Breast epithelium (tissue), 3 donors: ENCODE results near the gene DPYD.

Experiments
- CTCF ChIP-seq, 3 donors: fragments of 450-650 bp; IDR thresholded peaks; one replicate each; pipeline ENCODE4 v1.5.1; 2016 to 2017; ENCODE audit warnings: antibody characterized with exemption in 3 of 3, mild to moderate bottlenecking in 3 of 3, moderate library complexity in 3 of 3
- POLR2A ChIP-seq: fragments of 450-650 bp; IDR thresholded peaks from one replicate; pipeline ENCODE4 v1.6.1; 2016; ENCODE audit warnings: antibody characterized with exemption, mild to moderate bottlenecking, moderate library complexity
- POLR2AphosphoS5 ChIP-seq, 3 donors: sonication (generic); formaldehyde crosslinking; IDR thresholded peaks; one replicate each; pipeline ENCODE4 v1.6.1; 2017; ENCODE audit warnings: antibody characterized with exemption in 3 of 3

- TF ChIP-seq CTCF (IDR thresholded peaks at IDR 0.05) (no peak), POLR2A (no peak), POLR2AphosphoS5 (IDR thresholded peaks at IDR 0.05) (no peak)
Measured at GRCh38 chr1:97258597-97258996, 662.2 kb downstream of the DPYD start.
